ENCODE measurements around the gene ZNF385B.

The ZNF385B gene

DNA sequence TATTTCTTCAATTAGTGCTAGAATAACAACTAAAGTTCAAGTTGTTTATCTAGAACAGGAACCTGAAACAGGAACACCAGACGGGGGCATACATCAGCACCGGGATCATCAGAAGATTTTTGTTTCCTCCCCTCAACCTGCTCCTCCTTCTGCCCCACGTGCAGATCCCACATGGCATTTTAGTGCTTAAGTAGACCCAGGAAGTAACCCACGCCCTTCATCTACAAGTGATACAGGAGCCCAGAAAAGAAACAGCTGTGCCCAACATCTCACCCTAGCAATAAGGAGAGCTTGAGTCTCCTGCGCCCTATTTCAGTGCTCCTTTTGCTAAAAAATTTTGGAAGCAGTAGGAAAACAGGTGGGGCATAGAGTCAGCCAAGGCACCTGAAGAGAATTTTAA lies 5.2 kb downstream of the ZNF385B start:
- DNase-seq (ENCODE audit: low read depth in 2 of 2): no peak

DNA sequence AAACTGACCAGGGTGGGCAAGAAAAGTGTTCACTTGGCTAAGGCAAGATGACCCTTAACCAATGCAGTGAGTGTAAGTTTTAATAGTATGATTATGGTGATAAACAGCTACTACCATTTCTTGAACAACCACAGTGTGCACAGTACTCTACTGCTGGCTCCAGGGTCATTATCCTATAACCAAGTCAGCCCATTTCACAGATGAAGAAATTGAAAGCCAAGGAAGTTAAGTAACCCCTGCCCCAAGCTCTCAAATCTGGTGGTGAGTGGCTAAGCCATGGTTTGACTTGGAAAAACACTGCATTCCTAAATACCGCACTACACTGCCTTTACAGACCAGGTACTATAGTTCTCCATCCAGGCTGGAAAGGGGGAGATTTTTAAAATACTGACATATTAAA lies 5.7 kb downstream of the ZNF385B start:
- DNase-seq (ENCODE audit: low read depth in 2 of 2): no peak

DNA sequence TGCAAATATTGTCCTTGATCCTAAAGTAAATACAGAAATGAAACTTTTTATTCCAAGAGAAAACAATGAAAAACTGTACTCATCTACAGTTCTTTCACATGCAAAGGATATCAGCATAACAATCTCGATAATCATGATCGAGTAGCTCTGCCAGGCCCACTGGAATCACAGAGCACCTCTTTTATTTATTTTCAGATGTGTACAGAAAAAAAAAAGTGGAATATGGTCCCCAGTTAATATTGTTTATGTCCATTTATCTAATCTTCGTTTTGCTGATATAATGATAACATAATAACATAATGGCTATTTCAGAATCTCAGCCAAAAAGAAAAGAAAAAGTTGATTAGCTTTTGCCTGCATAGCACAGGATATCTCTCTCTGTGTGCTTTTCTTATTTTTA lies 6.5 kb downstream of the ZNF385B start:
- DNase-seq (ENCODE audit: low read depth in 2 of 2): no peak

DNA sequence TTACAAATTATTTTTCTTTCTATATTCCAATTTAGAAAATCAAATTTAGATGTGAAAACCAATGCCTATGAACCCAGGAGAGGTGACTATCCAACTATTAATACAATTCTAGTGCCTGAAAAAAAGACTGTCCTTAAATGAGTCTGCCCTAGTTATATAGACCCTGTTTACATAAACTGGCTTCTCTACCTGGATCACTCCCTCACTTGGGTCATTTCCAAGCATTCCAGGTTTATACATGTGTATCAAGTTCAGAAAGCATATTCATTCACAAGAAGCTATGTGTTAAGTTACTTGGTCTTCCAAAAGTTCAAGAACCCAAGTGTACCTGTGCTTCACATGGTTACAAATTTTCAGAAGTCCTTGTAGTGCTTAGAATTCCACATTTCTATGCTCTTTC lies 8.3 kb downstream of the ZNF385B start:
- no peak for DNase-seq (ENCODE audit: low read depth in 2 of 2)

DNA sequence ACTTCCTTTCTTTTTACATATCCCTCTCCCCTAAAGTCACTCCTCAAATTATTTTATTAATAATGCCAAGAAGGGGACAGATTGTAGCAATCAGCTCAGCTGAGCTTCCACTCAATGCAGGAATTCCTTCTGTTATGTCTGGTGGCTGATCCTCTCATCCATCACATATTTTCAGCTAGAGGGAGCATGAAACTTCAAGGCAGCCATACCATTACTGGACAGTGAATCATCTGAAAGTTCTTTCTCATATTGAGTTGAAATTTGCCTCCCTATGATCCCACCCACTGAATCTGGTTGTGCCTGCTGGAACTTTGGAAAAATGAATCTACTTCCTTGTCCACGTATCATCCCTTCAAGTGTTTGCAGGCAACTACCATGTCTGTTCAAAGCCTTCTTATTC lies 11.2 kb downstream of the ZNF385B start:
- DNase-seq (ENCODE audit: low read depth in 2 of 2): no peak

DNA sequence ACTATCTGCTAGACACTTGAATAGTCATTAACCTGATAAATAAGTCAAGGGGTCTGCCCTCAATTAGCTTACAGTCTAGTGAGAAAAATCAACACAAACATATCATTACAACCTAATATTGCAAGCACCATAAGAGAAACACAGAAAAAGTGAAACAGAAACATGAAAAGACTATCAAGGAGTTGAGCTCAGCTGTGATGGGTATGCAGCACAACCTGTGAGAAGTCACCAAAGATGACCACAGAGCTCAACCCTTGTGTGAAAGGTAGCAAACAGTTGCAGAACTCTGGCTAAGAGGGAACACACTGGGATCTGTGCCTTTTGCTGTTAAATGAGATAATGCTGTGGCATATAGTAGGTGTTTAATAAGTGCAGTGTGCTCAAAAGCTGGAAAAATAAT lies 11.7 kb downstream of the ZNF385B start:
- no peak for DNase-seq (ENCODE audit: low read depth in 2 of 2)

DNA sequence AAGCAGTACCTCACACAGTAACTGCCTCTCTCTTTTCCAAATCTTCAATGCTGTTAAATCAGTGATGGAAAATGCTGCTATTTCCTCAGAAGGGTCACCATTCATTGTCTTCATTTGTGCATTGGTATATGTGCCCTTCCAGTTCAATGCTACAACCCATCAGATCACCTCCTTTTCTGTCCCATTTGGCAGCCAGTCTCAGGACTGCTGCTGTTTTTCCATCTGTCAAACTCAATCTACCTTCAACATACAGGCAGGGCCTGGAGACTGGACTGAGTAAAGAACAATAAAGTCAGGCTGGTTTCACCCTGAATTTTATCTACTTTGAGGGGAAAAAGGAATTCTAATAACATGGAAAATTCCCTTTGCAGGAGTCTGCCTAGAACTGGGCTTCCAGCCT lies 17.9 kb downstream of the ZNF385B start:
- DNase-seq (ENCODE audit: low read depth in 2 of 2): no peak

DNA sequence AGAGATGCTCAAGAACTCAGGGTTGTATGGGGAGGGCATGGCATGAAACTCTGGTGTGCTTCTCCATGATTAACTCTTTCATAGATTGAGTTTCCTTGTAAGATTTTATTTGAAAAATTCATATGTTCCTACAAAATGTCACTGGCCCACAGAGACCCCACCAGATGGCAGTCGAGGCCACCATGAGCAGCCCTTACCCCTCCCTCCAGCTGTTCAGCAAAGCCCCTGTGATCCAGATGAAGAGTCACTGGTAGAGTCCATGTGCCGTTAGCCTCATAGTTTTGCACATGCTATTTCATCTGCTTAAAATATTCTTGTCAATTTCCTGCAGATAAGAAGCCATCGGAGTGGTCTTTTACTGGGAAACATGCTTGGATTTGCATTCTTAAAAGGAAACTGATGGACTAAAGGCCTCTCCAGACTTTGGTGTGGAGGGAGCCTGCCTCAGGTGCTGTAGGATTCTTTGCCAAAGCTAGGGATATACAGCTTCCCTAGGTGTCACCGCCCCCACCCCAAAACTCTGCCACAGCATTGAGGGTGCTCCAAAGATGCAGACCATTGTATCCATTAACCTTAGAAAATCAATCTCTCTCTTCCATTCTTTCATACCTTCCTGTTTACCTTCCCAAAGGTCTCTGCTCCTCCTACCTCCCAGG lies 18.8 kb downstream of the ZNF385B start:
- no peak for DNase-seq (ENCODE audit: low read depth in 2 of 2)

DNA sequence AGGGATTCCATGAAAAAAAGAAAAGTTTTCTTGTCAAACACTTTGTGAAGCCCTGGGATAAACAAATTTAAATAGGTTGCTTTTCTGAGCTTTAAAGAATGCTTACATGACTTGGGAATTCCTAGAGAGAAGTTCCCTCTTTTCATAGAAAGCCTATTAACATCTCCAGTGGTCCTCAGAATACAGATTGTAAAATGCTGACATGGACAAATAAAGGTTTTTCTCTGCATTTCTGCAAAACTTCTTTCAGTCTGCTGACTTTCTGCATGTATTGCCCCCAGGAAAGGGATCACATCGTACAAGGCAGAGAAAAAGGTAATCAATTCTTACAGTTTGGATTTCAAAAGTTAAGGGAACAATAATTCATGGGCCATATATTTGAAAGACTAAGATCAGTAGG lies 20.6 kb downstream of the ZNF385B start:
- DNase-seq (ENCODE audit: low read depth in 2 of 2): no peak

DNA sequence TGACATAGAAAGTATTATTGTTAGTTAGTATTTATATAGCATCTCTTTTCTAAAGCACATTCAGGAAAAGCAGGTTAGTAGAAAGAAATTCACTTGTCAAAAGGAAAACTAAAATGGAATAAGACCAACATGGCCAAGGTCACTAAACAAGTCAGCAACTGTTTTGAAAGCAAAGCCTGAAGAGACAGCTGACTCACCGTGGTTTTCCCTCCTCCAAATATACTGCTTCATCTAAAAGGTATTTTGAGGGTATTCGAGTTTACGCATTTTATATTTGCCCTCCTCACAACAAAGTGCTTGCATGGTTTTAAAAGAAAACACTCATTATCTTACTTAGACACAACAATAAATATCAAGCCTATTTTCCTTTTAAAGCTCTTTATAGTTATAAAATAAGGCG lies 24.0 kb downstream of the ZNF385B start:
- DNase-seq (ENCODE audit: low read depth in 2 of 2): no peak

DNA sequence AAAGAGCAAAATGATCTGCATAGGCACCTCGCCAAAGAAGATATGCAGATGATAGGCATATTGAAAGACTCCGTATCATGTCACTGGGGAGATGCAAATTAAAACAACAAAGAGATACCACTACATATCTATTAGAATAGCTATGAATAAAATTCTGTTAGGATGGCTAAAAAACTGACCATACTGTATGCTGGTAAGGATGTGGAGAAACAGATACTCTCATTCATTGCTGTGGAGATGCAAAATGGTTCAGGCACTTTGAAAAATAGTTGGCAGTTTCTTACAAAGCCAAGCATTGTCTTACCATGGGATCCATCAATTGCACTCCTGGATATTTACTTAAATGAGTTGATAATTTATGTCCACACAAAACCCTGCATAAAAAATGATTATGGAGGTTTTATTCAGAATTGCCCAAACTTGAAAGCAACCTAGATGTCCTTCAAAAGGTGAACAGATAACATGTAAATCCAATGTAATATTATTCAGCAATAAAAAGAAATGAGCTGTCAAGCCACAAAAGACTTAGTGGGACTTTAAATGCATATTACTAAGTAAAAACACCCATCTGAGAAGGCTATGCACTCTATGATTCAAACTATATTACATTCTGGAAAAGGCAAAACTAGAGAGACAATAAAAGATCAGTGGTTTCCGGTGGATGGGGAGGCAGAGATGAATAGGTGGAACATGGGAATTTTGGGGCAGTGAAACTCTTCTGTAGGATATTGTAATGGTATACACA lies 31.2 kb downstream of the ZNF385B start:
- no peak for DNase-seq (ENCODE audit: low read depth in 2 of 2)

DNA sequence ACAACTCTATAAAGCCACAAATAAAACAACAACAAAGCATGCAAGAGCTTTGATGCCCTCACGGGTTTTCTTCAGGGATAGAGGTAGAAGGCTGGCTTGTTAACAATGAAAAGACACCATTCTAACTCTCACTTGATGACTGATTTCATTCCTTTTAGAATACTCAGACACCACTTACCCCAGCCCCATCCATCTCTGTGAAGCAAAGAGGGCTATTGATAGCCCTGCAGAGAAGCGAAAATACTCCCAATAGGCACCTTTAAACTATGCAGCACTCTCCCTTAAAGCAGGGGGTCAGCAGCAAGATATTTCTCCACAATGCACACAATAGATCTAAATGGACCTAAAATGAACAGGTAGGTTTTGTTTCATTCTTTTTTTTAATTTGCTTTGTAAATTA lies 35.1 kb downstream of the ZNF385B start:
- DNase-seq (ENCODE audit: low read depth in 2 of 2): no peak

DNA sequence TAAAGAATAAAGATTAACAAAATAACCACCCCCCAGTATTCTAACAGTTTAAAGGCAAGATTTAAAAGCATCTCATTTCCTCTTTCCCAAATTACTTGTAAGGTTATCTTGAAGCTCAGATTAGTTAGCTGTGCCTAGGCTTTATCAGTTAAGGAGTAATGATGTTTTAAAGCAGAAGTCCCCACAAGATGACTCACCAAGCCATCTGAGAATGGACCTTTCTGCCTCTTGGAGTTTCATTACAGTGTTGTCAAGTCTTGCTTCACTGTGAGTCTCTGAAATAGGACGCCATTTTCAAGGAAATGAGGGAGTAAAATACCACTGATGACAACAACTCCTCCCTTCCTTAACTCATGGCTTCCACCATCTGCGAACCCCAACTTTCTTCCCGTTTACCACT lies 35.9 kb downstream of the ZNF385B start:
- DNase-seq (ENCODE audit: low read depth in 2 of 2): no peak

DNA sequence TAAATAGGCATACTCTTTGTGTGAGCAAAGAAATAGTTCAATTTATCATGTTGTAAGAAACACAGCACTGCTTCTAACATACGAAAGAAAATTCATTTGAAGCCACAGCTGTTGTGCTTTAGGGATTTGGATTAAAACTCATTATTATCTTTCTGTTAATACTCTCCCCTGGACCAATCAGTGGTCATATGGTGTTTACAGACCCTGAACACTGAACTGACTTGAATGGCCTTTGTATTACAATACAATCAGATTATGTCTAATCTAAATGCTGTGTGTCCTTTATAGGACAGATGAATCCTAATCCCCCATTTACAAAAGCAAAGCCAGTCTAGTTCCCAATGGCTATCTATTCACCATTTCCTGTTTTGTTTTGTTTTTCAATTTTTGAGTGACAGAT lies 36.5 kb downstream of the ZNF385B start:
- no peak for DNase-seq (ENCODE audit: low read depth in 2 of 2)

DNA sequence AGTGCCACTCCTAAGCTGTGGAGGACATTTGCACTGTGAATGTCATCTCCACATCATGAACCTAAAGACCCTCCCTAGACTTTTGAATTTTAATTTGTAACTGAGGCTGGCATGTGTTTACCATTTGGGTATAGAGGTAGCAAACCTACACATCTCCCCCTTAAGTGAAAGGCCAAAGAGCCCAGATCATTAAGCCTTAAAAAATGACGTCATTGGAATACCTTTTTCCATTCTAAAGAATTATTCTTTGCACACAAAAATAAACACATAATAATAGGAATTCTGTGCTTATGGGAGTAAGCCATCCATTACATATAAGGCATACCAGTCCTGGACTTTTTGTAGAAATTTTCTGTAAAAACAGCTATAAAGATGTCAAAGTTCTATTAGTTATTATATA lies 38.9 kb downstream of the ZNF385B start:
- no peak for DNase-seq (ENCODE audit: low read depth in 2 of 2)

DNA sequence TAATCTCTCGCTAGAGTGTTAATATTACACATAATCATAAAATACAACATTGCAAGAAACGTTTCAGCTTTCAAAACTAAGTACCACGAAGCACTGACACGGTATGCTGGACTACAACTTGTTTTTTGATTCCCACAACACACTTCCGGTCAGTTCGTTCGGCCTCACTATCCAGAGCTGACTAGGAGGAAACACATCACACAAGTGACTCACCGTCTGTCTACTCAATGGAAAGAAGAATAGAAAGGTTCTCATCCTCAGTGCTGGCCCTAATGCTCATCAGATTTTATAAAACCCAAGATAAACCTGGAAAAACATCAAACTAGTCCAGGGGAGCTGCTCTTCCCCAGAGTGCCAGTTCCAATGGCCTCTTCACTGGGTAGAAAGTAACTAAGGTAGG lies 42.9 kb downstream of the ZNF385B start:
- DNase-seq (ENCODE audit: low read depth in 2 of 2): no peak

DNA sequence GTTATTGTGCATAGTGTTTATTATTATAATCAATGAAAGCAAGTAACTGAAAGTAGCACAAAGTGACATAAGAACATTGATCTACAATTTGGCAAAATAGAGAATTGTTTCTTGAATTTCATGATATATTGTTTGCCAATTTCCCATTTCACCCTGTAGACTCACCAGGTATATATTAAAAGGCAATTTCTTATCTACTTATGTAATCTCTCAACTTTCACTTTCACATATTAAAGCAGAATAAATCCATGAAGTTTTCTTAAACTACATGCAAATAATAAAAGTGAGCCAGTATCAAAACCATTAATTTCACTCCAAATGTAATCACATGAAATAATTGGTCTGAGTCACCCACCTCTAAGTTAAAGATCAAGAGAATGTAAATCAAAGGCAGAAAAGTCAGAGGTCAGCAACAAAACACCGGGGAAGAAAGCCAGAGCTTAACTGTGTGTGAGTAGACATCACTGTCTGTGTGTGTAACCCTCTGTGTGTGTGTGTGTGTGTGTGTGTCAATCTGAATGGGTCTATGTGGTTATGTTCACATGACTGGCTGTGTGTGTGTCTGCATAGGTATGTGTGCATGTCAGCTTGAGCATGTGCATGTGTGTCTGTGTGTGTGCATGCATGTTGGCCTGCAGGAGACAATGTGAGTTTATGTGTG lies 44.1 kb downstream of the ZNF385B start:
- no peak for DNase-seq (ENCODE audit: low read depth in 2 of 2)

DNA sequence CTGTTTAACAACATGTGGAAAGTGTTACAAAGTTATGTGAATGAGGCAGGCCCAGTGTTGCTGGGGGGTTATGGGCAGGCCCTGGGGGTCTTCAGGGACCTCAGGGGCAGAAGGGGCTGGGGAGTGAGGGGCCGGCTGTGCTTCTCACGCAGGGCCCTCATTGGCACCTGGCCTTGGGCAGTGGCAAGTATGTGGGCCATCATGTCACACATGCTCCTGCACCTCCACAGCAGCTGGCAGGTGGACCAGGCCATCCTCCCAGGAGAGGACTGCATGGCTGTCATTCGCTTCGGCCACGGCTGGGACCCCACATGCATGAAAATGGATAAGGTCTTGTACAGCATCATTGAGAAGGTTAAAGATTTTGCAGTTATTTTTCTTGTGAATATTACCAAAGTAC lies 47.4 kb downstream of the ZNF385B start:
- no peak for DNase-seq (ENCODE audit: low read depth in 2 of 2)

DNA sequence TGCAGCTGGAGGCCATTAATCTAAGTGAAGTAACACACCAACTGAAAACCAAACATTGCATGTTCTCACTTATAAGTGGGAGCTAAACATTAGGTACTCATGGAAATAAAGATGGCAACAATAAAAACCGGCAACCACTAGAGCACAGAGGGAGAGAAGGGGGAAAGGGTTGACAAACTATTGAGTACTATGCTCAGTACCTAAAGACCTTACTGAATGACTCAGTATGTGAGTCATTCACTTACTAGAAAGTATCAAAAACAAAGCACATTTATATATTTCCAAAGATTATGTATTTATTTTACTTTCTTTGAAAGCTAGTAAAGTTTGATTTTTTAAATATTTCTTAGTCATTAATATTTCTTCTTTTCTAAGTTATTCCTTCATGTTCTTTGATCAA lies 48.9 kb downstream of the ZNF385B start:
- no peak for DNase-seq (ENCODE audit: low read depth in 2 of 2)

DNA sequence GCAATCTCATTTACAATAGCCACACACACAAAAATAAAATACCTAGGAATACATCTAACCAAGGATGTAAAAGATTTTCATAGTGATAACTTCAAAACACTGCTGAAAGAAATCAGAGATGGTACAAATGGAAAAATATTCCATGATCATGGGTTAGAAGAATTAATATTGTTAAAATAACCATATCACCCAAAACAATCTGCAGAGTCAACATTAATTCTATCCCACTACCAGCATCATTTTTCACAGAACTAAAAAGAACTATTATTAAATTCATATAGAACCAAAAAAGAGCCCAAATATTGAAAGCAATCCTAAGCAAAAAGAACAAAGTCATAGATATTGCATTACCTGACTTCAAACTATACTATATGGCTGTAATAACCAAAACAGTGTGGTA lies 50.4 kb downstream of the ZNF385B start:
- no peak for DNase-seq (ENCODE audit: low read depth in 2 of 2)

DNA sequence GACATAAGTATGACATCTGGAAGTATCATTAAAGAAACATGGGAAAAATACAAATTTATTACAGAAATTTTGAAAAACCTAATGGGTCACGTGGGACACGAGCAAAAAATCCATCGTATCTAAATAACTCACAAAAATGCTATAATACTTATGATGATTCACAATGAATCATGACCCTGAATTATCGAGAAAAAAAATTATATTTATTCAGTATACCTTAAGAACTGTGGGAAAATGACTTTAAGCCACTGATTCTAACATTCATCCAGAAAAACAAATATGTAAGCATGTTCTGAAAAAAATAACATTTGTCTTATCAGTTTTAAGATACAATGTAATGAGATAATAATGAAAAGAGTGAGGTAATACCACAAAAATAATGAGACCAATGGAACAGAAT lies 51.8 kb downstream of the ZNF385B start:
- DNase-seq (ENCODE audit: low read depth in 2 of 2): no peak

DNA sequence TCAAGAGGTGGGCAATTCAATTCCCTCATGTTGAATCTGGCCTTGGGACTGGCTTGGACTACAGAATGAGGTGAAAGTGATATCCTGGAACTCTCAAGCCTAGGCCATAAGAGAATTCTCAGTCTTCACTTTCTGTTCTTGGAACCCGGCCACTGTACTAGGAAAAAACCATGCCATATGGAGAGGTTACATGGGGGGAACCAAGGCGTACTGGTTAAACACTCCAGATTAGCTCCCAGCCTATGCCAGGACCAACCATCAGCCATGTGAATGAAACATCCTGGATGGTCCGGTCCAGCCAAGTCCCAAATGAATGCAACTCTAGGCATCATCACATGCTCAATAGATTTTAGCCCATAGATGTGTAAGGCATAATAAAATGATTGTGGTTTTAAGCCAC lies 56.4 kb downstream of the ZNF385B start:
- DNase-seq (ENCODE audit: low read depth in 2 of 2): no peak

DNA sequence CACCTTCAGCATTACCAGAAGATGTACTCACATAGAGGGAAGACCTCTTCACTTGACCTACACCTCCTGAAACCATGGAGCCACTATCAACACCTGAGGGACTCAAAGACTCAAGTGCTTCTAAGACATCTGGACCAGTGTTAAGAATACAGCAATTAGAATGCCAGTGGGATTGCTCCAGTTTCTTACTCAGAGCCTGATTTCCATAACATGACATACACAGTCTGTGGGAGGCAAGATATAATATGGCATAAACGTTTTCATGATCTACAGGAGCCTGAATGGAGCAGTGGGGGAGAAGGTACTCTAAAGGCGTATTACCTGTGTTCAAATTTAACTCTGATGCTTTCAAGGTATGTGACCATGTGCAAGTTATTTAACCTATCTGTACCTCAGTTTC lies 57.2 kb downstream of the ZNF385B start:
- no peak for DNase-seq (ENCODE audit: low read depth in 2 of 2)

Data from stimulated activated CD4-positive, alpha-beta T cell treated with anti-CD3 and anti-CD28 coated beads, Interleukin-15, amount 100 ng/mL, for 48 hours (primary cell).